DND-41 (cell line): ENCODE results near the gene PYGO2.

Experiments used
- EZH2 ChIP-seq: IDR thresholded peaks from 3 replicates; pipeline ENCODE4 v1.6.1; 2012; ENCODE audit warnings: borderline replicate concordance, low read depth, mild to moderate bottlenecking, moderate library complexity, low read length, inconsistent platforms; ENCODE audit not compliant: severe bottlenecking
- TF ChIP-seq, protein P1 (sequence below): IDR thresholded peaks from 2 replicates; pipeline ENCODE4 v1.5.1; 2012; ENCODE audit warnings: borderline replicate concordance, low read length, moderate library complexity, mild to moderate bottlenecking; ENCODE audit not compliant: poor library complexity, severe bottlenecking; ENCODE audit errors: extremely low read depth

DNA sequence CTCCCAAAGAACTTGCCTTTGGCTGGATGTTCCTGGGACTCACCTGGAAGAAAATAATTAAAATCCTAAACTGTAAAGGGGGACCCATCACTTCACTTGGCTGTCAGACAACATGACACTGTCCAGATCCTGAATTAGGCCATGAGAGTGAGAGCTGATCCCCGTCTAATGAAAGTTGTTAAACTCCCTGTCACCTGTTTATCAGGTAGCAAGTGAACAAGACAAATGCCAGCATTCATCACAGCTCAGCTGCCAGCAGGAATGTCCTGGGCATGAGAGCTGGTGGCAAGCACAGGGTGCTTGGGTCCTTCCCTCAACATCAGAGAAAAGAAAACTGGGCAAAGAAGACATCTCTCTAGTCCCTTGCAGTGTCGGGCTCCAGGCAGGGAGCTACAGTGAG is 48.8 kb downstream of the PYGO2 start:
- TF ChIP-seq, protein P1, sequence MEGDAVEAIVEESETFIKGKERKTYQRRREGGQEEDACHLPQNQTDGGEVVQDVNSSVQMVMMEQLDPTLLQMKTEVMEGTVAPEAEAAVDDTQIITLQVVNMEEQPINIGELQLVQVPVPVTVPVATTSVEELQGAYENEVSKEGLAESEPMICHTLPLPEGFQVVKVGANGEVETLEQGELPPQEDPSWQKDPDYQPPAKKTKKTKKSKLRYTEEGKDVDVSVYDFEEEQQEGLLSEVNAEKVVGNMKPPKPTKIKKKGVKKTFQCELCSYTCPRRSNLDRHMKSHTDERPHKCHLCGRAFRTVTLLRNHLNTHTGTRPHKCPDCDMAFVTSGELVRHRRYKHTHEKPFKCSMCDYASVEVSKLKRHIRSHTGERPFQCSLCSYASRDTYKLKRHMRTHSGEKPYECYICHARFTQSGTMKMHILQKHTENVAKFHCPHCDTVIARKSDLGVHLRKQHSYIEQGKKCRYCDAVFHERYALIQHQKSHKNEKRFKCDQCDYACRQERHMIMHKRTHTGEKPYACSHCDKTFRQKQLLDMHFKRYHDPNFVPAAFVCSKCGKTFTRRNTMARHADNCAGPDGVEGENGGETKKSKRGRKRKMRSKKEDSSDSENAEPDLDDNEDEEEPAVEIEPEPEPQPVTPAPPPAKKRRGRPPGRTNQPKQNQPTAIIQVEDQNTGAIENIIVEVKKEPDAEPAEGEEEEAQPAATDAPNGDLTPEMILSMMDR: no peak
- no peak for TF ChIP-seq EZH2
